IMR-90 (cell line): ENCODE results near the gene EIF2B2. TPM values are rescaled to one million over a fixed set of nuclear protein-coding genes. Genes with fewer than 3 reads are reported as not detected.

Source experiments
- ATAC-seq: fragments of 200-7000 bp; cut with Tn5 transposase; 2 replicates; pipeline ENCODE4 v1.9.1; 2020; ENCODE audit warnings: low read depth, mild to moderate bottlenecking, moderate library complexity
- BruUV-seq: library from RNA; stranded (reverse); fragments of 400-500 nt; replicated peaks from 2 replicates; lab custom pipeline; 2021; lab: Mats Ljungman, UMichigan
- CTCF ChIA-PET: fragments of 300-600 bp; formaldehyde crosslinking; extraction: SDS; loops from one replicate; lab custom pipeline; 2021; ENCODE audit warnings: antibody characterized with exemption; lab: Yijun Ruan, JAX
- POLR2A ChIA-PET: fragments of 300-600 bp; sonication (Branson Sonifier 250); formaldehyde crosslinking; loops from one replicate; lab custom pipeline; 2022; ENCODE audit warnings: antibody characterized with exemption; ENCODE audit not compliant: unreplicated experiment; lab: Charles Lee
- DNase-seq: peaks from one replicate; pipeline ENCODE4 v3.0.0; 2013
- H2AFZ ChIP-seq: replicated peaks from 2 replicates; pipeline ENCODE3; 2013; ENCODE audit warnings: low read length, mild to moderate bottlenecking; ENCODE audit not compliant: poor library complexity
- H2AK5ac ChIP-seq: 2 replicates; pipeline ENCODE4 v1.6.1; 2013; ENCODE audit warnings: low read depth, low read length, inconsistent platforms
- H2AK9ac ChIP-seq: replicated peaks from 2 replicates; pipeline ENCODE3; 2013; ENCODE audit warnings: mild to moderate bottlenecking, low read depth, low read length, moderate library complexity; ENCODE audit not compliant: poor library complexity
- H2BK120ac ChIP-seq: 2 replicates; pipeline ENCODE4 v1.6.1; 2013; ENCODE audit warnings: low read depth, low read length, inconsistent platforms
- H2BK15ac ChIP-seq: 3 replicates; pipeline ENCODE4 v1.6.1; 2013; ENCODE audit warnings: low read depth, low read length, inconsistent platforms
- H2BK20ac ChIP-seq: 2 replicates; pipeline ENCODE4 v1.6.1; 2013; ENCODE audit warnings: low read depth, mild to moderate bottlenecking, inconsistent platforms, low read length, moderate library complexity
- H2BK5ac ChIP-seq: 2 replicates; pipeline ENCODE4 v1.6.1; 2013; ENCODE audit warnings: mild to moderate bottlenecking, low read depth, low read length, inconsistent platforms; ENCODE audit not compliant: poor library complexity, severe bottlenecking
- H3K14ac ChIP-seq: replicated peaks from 2 replicates; pipeline ENCODE4 v1.6.1; 2013; ENCODE audit warnings: low read depth, low read length, inconsistent platforms
- H3K18ac ChIP-seq: 2 replicates; pipeline ENCODE4 v1.6.1; 2013; ENCODE audit warnings: low read depth, low read length, control low read depth
- H3K23ac ChIP-seq: 2 replicates; pipeline ENCODE4 v1.6.1; 2013; ENCODE audit warnings: low read depth, low read length, inconsistent platforms
- H3K27ac ChIP-seq: 2 replicates; pipeline ENCODE4 v1.5.1; 2013; ENCODE audit warnings: mild to moderate bottlenecking, control low read depth, low read length; ENCODE audit not compliant: insufficient read depth
- H3K27me3 ChIP-seq: 2 replicates; pipeline ENCODE4 v1.6.1; 2013; ENCODE audit warnings: low read length; ENCODE audit not compliant: control insufficient read depth, insufficient read depth
- H3K36me3 ChIP-seq: 2 replicates; pipeline ENCODE4 v1.6.1; 2013; ENCODE audit warnings: low read length, mixed read lengths; ENCODE audit not compliant: control insufficient read depth, insufficient read depth
- H3K4ac ChIP-seq: 2 replicates; pipeline ENCODE4 v1.6.1; 2013; ENCODE audit warnings: low read depth, low read length, inconsistent platforms
- H3K4me1 ChIP-seq: 2 replicates; pipeline ENCODE4 v1.6.1; 2013; ENCODE audit warnings: low read length, mixed read lengths; ENCODE audit not compliant: control insufficient read depth, insufficient read depth
- H3K4me2 ChIP-seq: 2 replicates; pipeline ENCODE4 v1.6.1; 2013; ENCODE audit warnings: low read depth, mild to moderate bottlenecking, control low read depth, low read length, moderate library complexity
- H3K4me3 ChIP-seq: 2 replicates; pipeline ENCODE4 v1.5.1; 2013; ENCODE audit warnings: low read depth, mild to moderate bottlenecking, control low read depth, low read length, moderate library complexity; ENCODE audit not compliant: insufficient read depth
- H3K56ac ChIP-seq: 2 replicates; pipeline ENCODE4 v1.6.1; 2013; ENCODE audit warnings: low read length, inconsistent platforms; ENCODE audit not compliant: insufficient read depth; ENCODE audit errors: extremely low read depth
- H3K79me1 ChIP-seq, 2 experiments: 2 replicates each; pipeline ENCODE4 v1.6.1; 2013; ENCODE audit warnings: low read length in 2 of 2, inconsistent platforms in 1 of 2, low read depth in 1 of 2
- H3K9ac ChIP-seq: 2 replicates; pipeline ENCODE4 v1.6.1; 2013; ENCODE audit warnings: low read depth, low read length, control low read depth
- H3K9me1 ChIP-seq: 2 replicates; pipeline ENCODE4 v1.6.1; 2013; ENCODE audit warnings: low read length, inconsistent platforms; ENCODE audit not compliant: insufficient read depth
- H3K9me3 ChIP-seq: 2 replicates; pipeline ENCODE4 v1.6.1; 2013; ENCODE audit warnings: low read length; ENCODE audit not compliant: control insufficient read depth, insufficient read depth
- H4K20me1 ChIP-seq: 2 replicates; pipeline ENCODE4 v1.6.1; 2013; ENCODE audit warnings: low read length, inconsistent platforms; ENCODE audit not compliant: insufficient read depth
- H4K5ac ChIP-seq: 2 replicates; pipeline ENCODE4 v1.6.1; 2013; ENCODE audit warnings: mild to moderate bottlenecking, low read depth, low read length, control low read depth
- H4K8ac ChIP-seq, 2 experiments: 2 replicates each; pipeline ENCODE4 v1.6.1; 2013; ENCODE audit warnings: low read depth in 2 of 2, low read length in 2 of 2, control low read depth in 1 of 2, inconsistent platforms in 1 of 2
- H4K91ac ChIP-seq: 2 replicates; pipeline ENCODE4 v1.6.1; 2013; ENCODE audit warnings: low read depth, low read length, inconsistent platforms; ENCODE audit not compliant: insufficient read depth
- CEBPB ChIP-seq: IDR thresholded peaks from 2 replicates; pipeline ENCODE4 v1.6.1; 2012; ENCODE audit warnings: low read depth, low read length, improper control_type of control experiment
- CHD1 ChIP-seq: IDR thresholded peaks from 2 replicates; pipeline ENCODE4 v1.6.1; 2012; ENCODE audit warnings: low read depth, low read length, improper control_type of control experiment
- CTCF ChIP-seq: conservative IDR thresholded peaks from 2 replicates; pipeline ENCODE4 v1.5.1; 2012; ENCODE audit warnings: mild to moderate bottlenecking, low read depth, low read length, improper control_type of control experiment
- MAFK ChIP-seq: IDR thresholded peaks from 2 replicates; pipeline ENCODE4 v1.6.1; 2012; ENCODE audit warnings: low read depth, low read length, improper control_type of control experiment
- NFE2L2 ChIP-seq: fragments of 150-350 bp; IDR thresholded peaks from 2 replicates; pipeline ENCODE4 v1.6.1; 2016; ENCODE audit warnings: low read depth, mild to moderate bottlenecking, low read length
- POLR2A ChIP-seq: IDR thresholded peaks from 2 replicates; pipeline ENCODE4 v1.6.1; 2012; ENCODE audit warnings: mild to moderate bottlenecking, low read depth, low read length
- SMC3 ChIP-seq: fragments of 150-350 bp; IDR thresholded peaks from 2 replicates; pipeline ENCODE4 v1.6.1; 2016; ENCODE audit warnings: low read depth, mild to moderate bottlenecking, antibody characterized with exemption, low read length, moderate library complexity
- WGBS, 2 experiments: methylation state at CpG; one replicate each; pipeline versions ENCODE4 v1.1.5 to v1.1.7; 2013; ENCODE audit warnings: missing lambda C conversion rate in 2 of 2; ENCODE audit not compliant: insufficient read length in 1 of 2; ENCODE audit errors: extremely low coverage in 2 of 2; 5-methylcytosine and 5-hydroxymethylcytosine counted together
- dilution Hi-C: fragments of 300-500 bp; cut with HindIII; formaldehyde crosslinking; loops from one replicate; pipeline ENCODE4 v1.14.3; 2018; ENCODE audit warnings: low sequenced_read_pairs; ENCODE audit not compliant: unreplicated experiment
- in situ Hi-C: fragments of 300-500 bp; cut with MboI; formaldehyde crosslinking; loops from 3 replicates; pipeline ENCODE4 v1.14.3; 2019; ENCODE audit warnings: low sequenced_read_pairs, inconsistent platforms, mixed read lengths
- intact Hi-C: fragments of 100-400 bp; cut with micrococcal nuclease; formaldehyde crosslinking; loops from 2 replicates; pipeline ENCODE4 v1.10.0; 2022
- polyA plus RNA-seq, 3 experiments: library from polyadenylated mRNA; depleted of rRNA; stranded (reverse); fragments of >200 nt; gene quantifications; 2 replicates each; pipeline ENCODE4 v1.2.3, GENCODE V29; 2012; ENCODE audit warnings: low replicate concordance in 1 of 3
- total RNA-seq: library from RNA; depleted of rRNA; stranded (reverse); fragments of >200 nt; gene quantifications from 2 replicates; pipeline ENCODE4 v1.2.3, GENCODE V29; 2012

The EIF2B2 gene
- total and polyA plus RNA-seq, 2 of the 4 experiments (the other 2 are of a cell fraction): 63.6 to 70.1 TPM

GRCh38 chr14:74962493-74962892 lies 40.2 kb upstream of the EIF2B2 start:
- ChIA-PET POLR2A (no interaction called here), CTCF (no interaction called here)
- H3K9me3 ChIP-seq: no peaks in the 10 kb centered on the region
- DNase-seq (no peak), ATAC-seq (no peak)
- H3K56ac ChIP-seq: no peak overlapping the region
- H4K8ac ChIP-seq: no peak overlapping the region
- H3K14ac ChIP-seq: no peak overlapping the region
- intact Hi-C loops (no loop called here), in situ Hi-C loops (no loop called here), dilution Hi-C loops (no loop called here)
- no peak overlapping the region for H2BK120ac ChIP-seq
- no peak overlapping the region for H4K5ac ChIP-seq
- 80% methylated on average over 1 of the region's 8 CpGs; no CpG with 5 or more reads in 1 of the 2 experiments for WGBS, 2 experiments
- H4K91ac ChIP-seq: no peak overlapping the region
- H3K4me2 ChIP-seq: no peak overlapping the region
- H3K4me3 ChIP-seq: no peak overlapping the region
- no peak overlapping the region for H2AK9ac ChIP-seq
- H3K18ac ChIP-seq: no peak overlapping the region
- H2BK20ac ChIP-seq: no peak overlapping the region
- H3K4me1 ChIP-seq: no peaks in the 10 kb centered on the region
- TF ChIP-seq POLR2A (no peak), CTCF (no peak), CHD1 (no peak), NFE2L2 (no peak), SMC3 (no peak), CEBPB (no peak), MAFK (no peak)
- no peaks in the 10 kb centered on the region for H4K20me1 ChIP-seq
- H3K4ac ChIP-seq: no peak overlapping the region
- H3K27ac ChIP-seq: no peak overlapping the region
- H2BK15ac ChIP-seq: no peak overlapping the region
- no peak overlapping the region for H2BK5ac ChIP-seq
- H3K36me3 ChIP-seq: no peaks in the 10 kb centered on the region
- no TSS peak for BruUV-seq
- no peak overlapping the region for H2AFZ ChIP-seq
- H2AK5ac ChIP-seq: no peak overlapping the region
- peaks cover 3% of the 10 kb centered on the region; the same call in 1 of the 2 replicates for H3K9me1 ChIP-seq
- H3K27me3 ChIP-seq: peaks cover 23% of the 10 kb centered on the region
- no peaks in the 10 kb centered on the region for H3K79me1 ChIP-seq
- H3K9ac ChIP-seq: no peak overlapping the region
- H3K23ac ChIP-seq: no peak overlapping the region
